EL (cell line): ENCODE results near the gene ZNF579.
A peak's percentile ranks its signal among the peaks of the same experiment; 100 is the strongest.

ENCODE experiments used
- DNase-seq: peaks from one replicate; pipeline ENCODE4 v3.0.0-alpha.2; 2016

Gene ZNF579

GRCh38 chr19:55563261-55563690, 17.4 kb downstream of the ZNF579 start:
- DNase-seq = no peak

GRCh38 chr19:55559684-55560083, 21.0 kb downstream of the ZNF579 start:
- DNase-seq = no peak

- no peak for DNase-seq
Observed at GRCh38 chr19:55554741-55555152, 25.9 kb downstream of the ZNF579 start.

GRCh38 chr19:55554302-55554701, 26.3 kb downstream of the ZNF579 start:
- no peak for DNase-seq

GRCh38 chr19:55553217-55554182, 27.1 kb downstream of the ZNF579 start:
- DNase-seq = peak; percentile 19

GRCh38 chr19:55552620-55553019, 28.0 kb downstream of the ZNF579 start:
- peak; percentile 92 for DNase-seq

DNA sequence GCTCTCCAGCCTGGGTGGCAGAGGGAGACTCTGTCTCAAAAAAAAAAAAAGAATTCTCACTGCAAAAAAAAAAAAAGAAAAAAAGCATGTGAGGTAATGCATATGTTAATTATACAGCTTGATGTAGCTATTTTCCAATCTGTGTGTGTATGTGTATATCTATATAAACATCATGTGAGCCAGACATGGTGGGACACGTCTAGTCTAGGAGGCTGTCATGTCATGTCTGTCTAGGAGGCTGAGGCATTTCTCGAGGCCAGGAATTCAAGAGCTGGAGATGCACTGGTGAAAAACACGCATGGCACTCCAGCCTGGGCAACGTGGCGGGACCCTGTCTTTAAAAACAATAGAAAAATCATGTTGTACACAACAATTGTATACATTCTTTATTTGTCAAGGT, 28.4 kb downstream of the ZNF579 start:
- DNase-seq = no peak

- DNase-seq = peak; percentile 66
Observed at GRCh38 chr19:55550321-55550650, 30.4 kb downstream of the ZNF579 start.

- peak; percentile 88 for DNase-seq
Observed at GRCh38 chr19:55549500-55550320, 30.9 kb downstream of the ZNF579 start.

GRCh38 chr19:55546822-55547614, 33.6 kb downstream of the ZNF579 start:
- peak; percentile 66 for DNase-seq

DNA sequence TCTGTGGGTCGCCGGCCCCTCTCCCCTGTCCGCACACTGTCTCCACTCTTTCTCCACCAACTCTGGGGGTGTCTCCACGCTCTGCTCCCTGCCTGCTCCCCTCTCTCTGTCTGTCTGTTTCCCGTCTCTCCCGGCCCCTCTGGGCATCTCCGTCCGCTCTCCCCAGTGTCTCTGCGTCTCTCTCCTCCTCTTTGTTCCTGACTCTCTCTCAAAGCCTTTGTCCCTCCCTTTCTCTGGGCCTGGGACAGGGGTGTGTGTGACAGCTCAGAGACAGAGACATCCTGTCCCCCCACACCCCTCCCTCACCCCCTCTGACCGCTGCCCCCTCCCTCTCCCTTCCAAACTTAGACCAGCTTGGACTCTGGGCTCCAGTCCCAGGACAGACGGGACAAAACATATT, 34.6 kb downstream of the ZNF579 start:
- DNase-seq = no peak

- DNase-seq = no peak
Observed at GRCh38 chr19:55545443-55545842, 35.2 kb downstream of the ZNF579 start, which contains the start of gene SBK3. SBK3 (minus strand) TSS chr19:55545543; CDS start chr19:55545543, 0 bp downstream.

DNA sequence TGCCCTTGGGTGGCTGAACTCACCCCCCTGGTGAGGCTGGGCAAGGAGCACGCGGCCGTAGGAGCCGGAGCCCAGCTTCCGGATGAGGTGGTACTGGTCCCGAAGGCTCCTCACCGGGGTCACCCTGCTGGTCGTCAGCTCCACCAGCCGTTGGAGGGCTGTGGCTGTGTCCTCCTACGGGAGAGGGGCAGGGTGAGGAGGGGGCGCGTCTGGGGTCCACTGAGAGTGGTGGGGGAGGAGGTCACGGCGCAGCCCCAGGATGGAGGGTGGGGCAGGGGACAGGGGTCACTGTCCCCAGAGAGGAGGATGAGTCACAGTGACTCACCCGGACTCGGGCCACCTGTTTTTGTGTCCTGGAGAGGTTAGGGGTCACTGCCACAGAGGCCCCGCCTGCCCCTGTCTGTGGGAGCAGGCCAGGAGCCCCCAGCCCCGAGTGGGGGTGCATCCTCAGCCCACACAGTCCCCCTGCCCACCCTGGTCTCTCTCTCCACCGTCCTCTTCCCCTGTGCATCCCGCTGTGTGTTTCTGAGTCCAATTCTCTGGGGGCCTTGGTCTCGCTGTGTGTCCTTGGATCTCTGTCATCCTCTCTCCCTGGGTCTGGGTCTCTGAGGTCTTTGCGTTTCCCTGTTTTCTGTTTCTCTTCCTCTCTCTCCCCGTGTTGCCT, 35.7 kb downstream of the ZNF579 start:
- no peak for DNase-seq

DNA sequence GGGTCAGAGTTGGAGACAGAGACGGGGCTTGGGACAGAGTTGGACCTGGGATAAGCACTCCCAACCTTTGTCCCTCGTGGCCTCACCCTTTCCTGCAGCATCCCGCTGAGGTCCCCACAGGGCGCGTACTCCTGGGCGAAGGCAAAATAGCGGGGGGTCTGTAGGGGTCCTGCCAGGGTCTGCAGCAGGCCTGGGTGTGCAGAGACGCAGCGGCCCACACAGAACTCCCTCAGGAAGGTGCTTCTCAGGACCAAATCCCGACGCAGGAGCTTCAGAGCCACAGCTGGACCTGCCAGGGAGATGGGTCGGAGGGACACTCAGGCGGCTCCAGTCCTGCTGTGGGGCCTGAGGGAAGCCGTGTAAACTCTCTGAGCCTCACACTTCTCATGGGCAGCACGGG, 36.6 kb downstream of the ZNF579 start:
- no peak for DNase-seq

GRCh38 chr19:55543567-55543966, 37.1 kb downstream of the ZNF579 start:
- DNase-seq = no peak

GRCh38 chr19:55542292-55542855, 38.3 kb downstream of the ZNF579 start:
- DNase-seq = no peak

DNA sequence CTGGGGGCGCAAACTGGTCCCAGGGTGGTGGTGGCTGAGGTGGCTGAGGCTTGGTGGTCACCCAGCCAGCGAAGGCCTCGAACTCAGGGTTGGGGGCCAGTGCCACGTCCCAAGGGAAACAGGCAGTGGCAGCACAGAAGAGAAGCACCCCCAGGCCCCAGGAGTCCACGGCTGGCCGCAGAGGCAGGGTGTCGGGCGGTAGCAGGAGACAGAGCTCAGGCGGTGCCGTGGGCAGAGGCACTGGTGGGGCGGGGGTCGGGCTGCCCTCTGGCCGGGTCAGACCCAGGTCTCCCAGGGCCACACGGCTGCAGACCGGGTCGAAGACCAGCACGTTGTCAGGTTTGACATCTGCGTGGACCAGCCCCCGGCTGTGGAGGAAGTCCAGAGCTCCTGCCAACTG, 39.6 kb downstream of the ZNF579 start:
- DNase-seq = no peak

DNA sequence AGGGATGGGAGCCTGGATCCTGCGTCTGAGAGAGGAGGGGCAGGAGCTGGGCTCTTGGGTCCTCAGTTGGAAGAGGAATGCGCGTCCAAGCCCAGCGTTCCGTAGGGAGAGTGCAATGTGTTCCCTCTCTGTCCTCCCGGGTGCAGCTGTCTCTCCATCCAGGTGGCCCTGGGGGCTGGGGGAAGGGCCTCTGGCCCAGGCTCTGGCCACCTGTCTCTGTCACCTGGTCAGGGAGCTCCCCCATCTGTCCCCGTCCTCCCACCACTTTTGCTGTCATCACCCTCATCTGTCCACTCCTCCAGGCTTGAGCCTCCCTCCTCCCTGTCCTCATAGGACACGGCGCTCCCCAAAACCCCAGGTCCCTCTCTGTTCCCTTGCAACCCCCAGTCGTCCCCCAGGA, 40.0 kb downstream of the ZNF579 start:
- DNase-seq = no peak

- DNase-seq = no peak
Observed at GRCh38 chr19:55539090-55539984, 41.3 kb downstream of the ZNF579 start.

DNA sequence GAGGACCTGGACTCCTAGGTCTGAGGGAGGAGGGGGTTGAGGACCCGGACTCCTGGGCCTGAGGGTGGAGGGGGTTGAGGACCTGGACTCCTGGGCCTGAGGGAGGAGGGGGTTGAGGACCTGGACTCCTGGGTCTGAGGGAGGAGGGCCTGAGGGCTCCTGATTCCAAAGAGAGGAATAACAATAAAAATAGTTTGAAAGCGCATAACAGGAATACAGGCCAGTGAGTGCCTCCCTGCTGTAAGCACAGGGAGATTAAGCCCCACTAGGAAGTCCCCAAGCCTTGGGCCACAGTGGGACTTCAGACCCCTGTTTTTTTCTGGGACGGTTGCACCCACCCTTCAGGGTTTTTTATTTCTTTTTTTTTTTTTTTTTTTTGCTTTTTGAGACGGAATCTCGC, 42.5 kb downstream of the ZNF579 start:
- peak; percentile 18 for DNase-seq

GRCh38 chr19:55537741-55538111, 42.9 kb downstream of the ZNF579 start:
- DNase-seq = peak; percentile 84
